ENCODE results near the gene TSPO.

- TF ChIP-seq CTCF (IDR thresholded peaks at IDR 0.05) (peak; percentile 47 to 97 (median 79)), POLR2A (IDR thresholded peaks at IDR 0.05) (peak in 2 of 3 donors; percentile 71 to 81)
Measured at GRCh38 chr22:43187171-43188099, 36.1 kb downstream of the TSPO start.
